K562 (cell line): ENCODE measurements around the gene NIPA2. TPM values are rescaled to one million over a fixed set of nuclear protein-coding genes. Genes with fewer than 3 reads are reported as not detected.

Experiments used
- JUND ChIP-seq, 2 experiments: IDR thresholded peaks; 2 replicates in 1 of 2; 3 replicates in 1 of 2; pipeline ENCODE4 v1.6.1; 2011; ENCODE audit warnings: borderline replicate concordance in 2 of 2, low read depth in 2 of 2, low read length in 2 of 2, improper control_type of control experiment in 1 of 2, missing biosample characterization in 1 of 2, missing genetic modification characterization in 1 of 2, missing genetic modification reagents in 1 of 2
- YY1 ChIP-seq, 3 experiments: IDR thresholded peaks; 2 replicates each; pipeline ENCODE4 v1.6.1; 2011; ENCODE audit warnings: low read length in 2 of 3, mild to moderate bottlenecking in 2 of 3, moderate library complexity in 2 of 3, borderline replicate concordance in 1 of 3, control low read depth in 1 of 3, low read depth in 1 of 3; ENCODE audit not compliant: insufficient read depth in 3 of 3, insufficient replicate concordance in 2 of 3, control insufficient read depth in 1 of 3, insufficient read length in 1 of 3; ENCODE audit errors: extremely low read depth in 1 of 3
- polyA plus RNA-seq, 8 experiments: library from polyadenylated mRNA; depleted of rRNA in 4 of 8; stranded (reverse) in 5 of 8; unstranded in 3 of 8; fragments of >200 nt; fragmentation: Nextera tagmentation in 2 of 8; fragmentation: Illumina TruSeq in 1 of 8; extraction: Ambion mirVana in 2 of 8; extraction: Trizol in 1 of 8; gene quantifications; 2 replicates each; pipeline versions ENCODE4 v1.2.1 to v1.2.3, GENCODE V29; 2011 to 2014; ENCODE audit warnings: inconsistent platforms in 1 of 8, missing spikeins in 1 of 8
- total RNA-seq, 7 experiments: library from RNA; depleted of rRNA in 6 of 7; stranded (reverse); fragments of >200 nt in 6 of 7; fragmentation: Illumina TruSeq in 2 of 7; extraction: Trizol in 2 of 7; gene quantifications; 2 replicates each; pipeline versions ENCODE4 v1.2.1 to v1.2.3, GENCODE V29; 2011 to 2021; ENCODE audit warnings: low replicate concordance in 1 of 7
- TF ChIP-seq, protein P1 (sequence below): fragments of 450-650 bp; IDR thresholded peaks from 2 replicates; pipeline ENCODE4 v1.6.1; 2016; ENCODE audit warnings: mild to moderate bottlenecking, moderate library complexity

The NIPA2 gene
- total and polyA plus RNA-seq, 9 of the 15 experiments (the other 6 are each of a cell fraction or from before 2014, with no cell fraction given) = 18.7 to 107 (median 87.3) TPM

- TF ChIP-seq, protein P1, sequence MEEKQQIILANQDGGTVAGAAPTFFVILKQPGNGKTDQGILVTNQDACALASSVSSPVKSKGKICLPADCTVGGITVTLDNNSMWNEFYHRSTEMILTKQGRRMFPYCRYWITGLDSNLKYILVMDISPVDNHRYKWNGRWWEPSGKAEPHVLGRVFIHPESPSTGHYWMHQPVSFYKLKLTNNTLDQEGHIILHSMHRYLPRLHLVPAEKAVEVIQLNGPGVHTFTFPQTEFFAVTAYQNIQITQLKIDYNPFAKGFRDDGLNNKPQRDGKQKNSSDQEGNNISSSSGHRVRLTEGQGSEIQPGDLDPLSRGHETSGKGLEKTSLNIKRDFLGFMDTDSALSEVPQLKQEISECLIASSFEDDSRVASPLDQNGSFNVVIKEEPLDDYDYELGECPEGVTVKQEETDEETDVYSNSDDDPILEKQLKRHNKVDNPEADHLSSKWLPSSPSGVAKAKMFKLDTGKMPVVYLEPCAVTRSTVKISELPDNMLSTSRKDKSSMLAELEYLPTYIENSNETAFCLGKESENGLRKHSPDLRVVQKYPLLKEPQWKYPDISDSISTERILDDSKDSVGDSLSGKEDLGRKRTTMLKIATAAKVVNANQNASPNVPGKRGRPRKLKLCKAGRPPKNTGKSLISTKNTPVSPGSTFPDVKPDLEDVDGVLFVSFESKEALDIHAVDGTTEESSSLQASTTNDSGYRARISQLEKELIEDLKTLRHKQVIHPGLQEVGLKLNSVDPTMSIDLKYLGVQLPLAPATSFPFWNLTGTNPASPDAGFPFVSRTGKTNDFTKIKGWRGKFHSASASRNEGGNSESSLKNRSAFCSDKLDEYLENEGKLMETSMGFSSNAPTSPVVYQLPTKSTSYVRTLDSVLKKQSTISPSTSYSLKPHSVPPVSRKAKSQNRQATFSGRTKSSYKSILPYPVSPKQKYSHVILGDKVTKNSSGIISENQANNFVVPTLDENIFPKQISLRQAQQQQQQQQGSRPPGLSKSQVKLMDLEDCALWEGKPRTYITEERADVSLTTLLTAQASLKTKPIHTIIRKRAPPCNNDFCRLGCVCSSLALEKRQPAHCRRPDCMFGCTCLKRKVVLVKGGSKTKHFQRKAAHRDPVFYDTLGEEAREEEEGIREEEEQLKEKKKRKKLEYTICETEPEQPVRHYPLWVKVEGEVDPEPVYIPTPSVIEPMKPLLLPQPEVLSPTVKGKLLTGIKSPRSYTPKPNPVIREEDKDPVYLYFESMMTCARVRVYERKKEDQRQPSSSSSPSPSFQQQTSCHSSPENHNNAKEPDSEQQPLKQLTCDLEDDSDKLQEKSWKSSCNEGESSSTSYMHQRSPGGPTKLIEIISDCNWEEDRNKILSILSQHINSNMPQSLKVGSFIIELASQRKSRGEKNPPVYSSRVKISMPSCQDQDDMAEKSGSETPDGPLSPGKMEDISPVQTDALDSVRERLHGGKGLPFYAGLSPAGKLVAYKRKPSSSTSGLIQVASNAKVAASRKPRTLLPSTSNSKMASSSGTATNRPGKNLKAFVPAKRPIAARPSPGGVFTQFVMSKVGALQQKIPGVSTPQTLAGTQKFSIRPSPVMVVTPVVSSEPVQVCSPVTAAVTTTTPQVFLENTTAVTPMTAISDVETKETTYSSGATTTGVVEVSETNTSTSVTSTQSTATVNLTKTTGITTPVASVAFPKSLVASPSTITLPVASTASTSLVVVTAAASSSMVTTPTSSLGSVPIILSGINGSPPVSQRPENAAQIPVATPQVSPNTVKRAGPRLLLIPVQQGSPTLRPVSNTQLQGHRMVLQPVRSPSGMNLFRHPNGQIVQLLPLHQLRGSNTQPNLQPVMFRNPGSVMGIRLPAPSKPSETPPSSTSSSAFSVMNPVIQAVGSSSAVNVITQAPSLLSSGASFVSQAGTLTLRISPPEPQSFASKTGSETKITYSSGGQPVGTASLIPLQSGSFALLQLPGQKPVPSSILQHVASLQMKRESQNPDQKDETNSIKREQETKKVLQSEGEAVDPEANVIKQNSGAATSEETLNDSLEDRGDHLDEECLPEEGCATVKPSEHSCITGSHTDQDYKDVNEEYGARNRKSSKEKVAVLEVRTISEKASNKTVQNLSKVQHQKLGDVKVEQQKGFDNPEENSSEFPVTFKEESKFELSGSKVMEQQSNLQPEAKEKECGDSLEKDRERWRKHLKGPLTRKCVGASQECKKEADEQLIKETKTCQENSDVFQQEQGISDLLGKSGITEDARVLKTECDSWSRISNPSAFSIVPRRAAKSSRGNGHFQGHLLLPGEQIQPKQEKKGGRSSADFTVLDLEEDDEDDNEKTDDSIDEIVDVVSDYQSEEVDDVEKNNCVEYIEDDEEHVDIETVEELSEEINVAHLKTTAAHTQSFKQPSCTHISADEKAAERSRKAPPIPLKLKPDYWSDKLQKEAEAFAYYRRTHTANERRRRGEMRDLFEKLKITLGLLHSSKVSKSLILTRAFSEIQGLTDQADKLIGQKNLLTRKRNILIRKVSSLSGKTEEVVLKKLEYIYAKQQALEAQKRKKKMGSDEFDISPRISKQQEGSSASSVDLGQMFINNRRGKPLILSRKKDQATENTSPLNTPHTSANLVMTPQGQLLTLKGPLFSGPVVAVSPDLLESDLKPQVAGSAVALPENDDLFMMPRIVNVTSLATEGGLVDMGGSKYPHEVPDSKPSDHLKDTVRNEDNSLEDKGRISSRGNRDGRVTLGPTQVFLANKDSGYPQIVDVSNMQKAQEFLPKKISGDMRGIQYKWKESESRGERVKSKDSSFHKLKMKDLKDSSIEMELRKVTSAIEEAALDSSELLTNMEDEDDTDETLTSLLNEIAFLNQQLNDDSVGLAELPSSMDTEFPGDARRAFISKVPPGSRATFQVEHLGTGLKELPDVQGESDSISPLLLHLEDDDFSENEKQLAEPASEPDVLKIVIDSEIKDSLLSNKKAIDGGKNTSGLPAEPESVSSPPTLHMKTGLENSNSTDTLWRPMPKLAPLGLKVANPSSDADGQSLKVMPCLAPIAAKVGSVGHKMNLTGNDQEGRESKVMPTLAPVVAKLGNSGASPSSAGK = 0 out of 2 replicates have a peak, but pooled peaks have one; percentile 33
- peak in 1 of 3 experiments; percentile 63 for TF ChIP-seq YY1 (IDR thresholded peaks at IDR 0.05; ENCODE audit: borderline replicate concordance in 1 of 3, control insufficient read depth in 1 of 3, extremely low read depth in 1 of 3, insufficient read depth in 3 of 3, insufficient read length in 1 of 3, insufficient replicate concordance in 2 of 3, low read depth in 1 of 3, low read length in 2 of 3)
- no peak for TF ChIP-seq JUND (IDR thresholded peaks at IDR 0.05; ENCODE audit: borderline replicate concordance, low read depth, low read length)
- TF ChIP-seq JUND (tag; IDR thresholded peaks at IDR 0.05; ENCODE audit: borderline replicate concordance, low read depth, low read length) = no peak
Measured at GRCh38 chr15:22794063-22794462, 44.4 kb upstream of the NIPA2 start (continued).
